ENCODE measurements around the gene RTN4. TPM values are rescaled to one million over a fixed set of nuclear protein-coding genes. Genes with fewer than 3 reads are reported as not detected.

RTN4 gene
- total RNA-seq, 2 donors from 2014 or later: 180 to 225 TPM

- Mint-ChIP-seq H3K9me3 (no peaks in the 10 kb centered on the region), H3K27ac (no peak overlapping the region), H3K27me3 (ENCODE audit: insufficient read depth) (no peaks in the 10 kb centered on the region), H3K4me1 (peaks cover 30% of the 10 kb centered on the region), H3K36me3 (ENCODE audit: low read depth) (peaks cover 10% of the 10 kb centered on the region), H3K4me3 (no peak overlapping the region)
- Histone ChIP-seq H3K27ac (ENCODE audit: low read depth, low read length) (no peak overlapping the region), H3K4me1 (ENCODE audit: control insufficient read depth, insufficient read depth, low read length) (no peaks in the 10 kb centered on the region), H3K4me3 (ENCODE audit: low read length) (no peak overlapping the region), H3K27me3 (ENCODE audit: control insufficient read depth, insufficient read depth, low read length, poor library complexity, severe bottlenecking) (no peaks in the 10 kb centered on the region), H3K9me3 (ENCODE audit: control insufficient read depth, low read length) (no peaks in the 10 kb centered on the region), H3K9ac (ENCODE audit: extremely low read depth, low read length, poor library complexity, severe bottlenecking) (no peak overlapping the region), H3K36me3 (ENCODE audit: control insufficient read depth, insufficient read depth, low read length) (peaks cover 2% of the 10 kb centered on the region)
- DNase-seq: no peak
- no peak for TF ChIP-seq CTCF (conservative IDR thresholded peaks at IDR 0.05)
- WGBS, 2 experiments (ENCODE audit: insufficient coverage in 1 of 2, insufficient read length in 1 of 2): 80 to 94% methylated on average over 1 to 2 of the region's 2 CpGs
These were observed 86.8 kb downstream of the RTN4 start for GRCh38 chr2:54963476-54963875.

GRCh38 chr2:54962935-54963440 lies 87.3 kb downstream of the RTN4 start:
- Histone ChIP-seq H3K27me3 (ENCODE audit: control insufficient read depth, insufficient read depth, low read length, poor library complexity, severe bottlenecking) (no peaks in the 10 kb centered on the region), H3K9ac (ENCODE audit: extremely low read depth, low read length, poor library complexity, severe bottlenecking) (no peak overlapping the region), H3K27ac (ENCODE audit: low read depth, low read length) (no peak overlapping the region), H3K9me3 (ENCODE audit: control insufficient read depth, low read length) (no peaks in the 10 kb centered on the region), H3K36me3 (ENCODE audit: control insufficient read depth, insufficient read depth, low read length) (no peaks in the 10 kb centered on the region), H3K4me1 (ENCODE audit: control insufficient read depth, insufficient read depth, low read length) (no peaks in the 10 kb centered on the region), H3K4me3 (ENCODE audit: low read length) (no peak overlapping the region)
- 92% methylated on average over 3 of the region's 3 CpGs; no CpG with 5 or more reads in 1 of the 2 experiments for WGBS, 2 experiments (ENCODE audit: insufficient coverage in 1 of 2, insufficient read length in 1 of 2)
- peaks cover 26% of the 10 kb centered on the region for H3K4me1 Mint-ChIP-seq
- no peak for DNase-seq
- H3K9me3 Mint-ChIP-seq: no peaks in the 10 kb centered on the region
- no peak overlapping the region for H3K4me3 Mint-ChIP-seq
- peaks cover 10% of the 10 kb centered on the region for H3K36me3 Mint-ChIP-seq (ENCODE audit: low read depth)
- no peaks in the 10 kb centered on the region for H3K27me3 Mint-ChIP-seq (ENCODE audit: insufficient read depth)
- H3K27ac Mint-ChIP-seq: no peak overlapping the region
- TF ChIP-seq CTCF (conservative IDR thresholded peaks at IDR 0.05): no peak

- Histone ChIP-seq H3K4me3 (ENCODE audit: low read length) (no peak overlapping the region), H3K4me1 (ENCODE audit: control insufficient read depth, insufficient read depth, low read length) (no peaks in the 10 kb centered on the region), H3K27me3 (ENCODE audit: control insufficient read depth, insufficient read depth, low read length, poor library complexity, severe bottlenecking) (no peaks in the 10 kb centered on the region), H3K9ac (ENCODE audit: extremely low read depth, low read length, poor library complexity, severe bottlenecking) (no peak overlapping the region), H3K9me3 (ENCODE audit: control insufficient read depth, low read length) (no peaks in the 10 kb centered on the region), H3K27ac (ENCODE audit: low read depth, low read length) (no peak overlapping the region), H3K36me3 (ENCODE audit: control insufficient read depth, insufficient read depth, low read length) (no peaks in the 10 kb centered on the region)
- TF ChIP-seq CTCF (conservative IDR thresholded peaks at IDR 0.05): no peak
- Mint-ChIP-seq H3K36me3 (ENCODE audit: low read depth) (peaks cover 10% of the 10 kb centered on the region), H3K27me3 (ENCODE audit: insufficient read depth) (no peaks in the 10 kb centered on the region), H3K4me1 (peaks cover 22% of the 10 kb centered on the region), H3K4me3 (no peak overlapping the region), H3K27ac (no peak overlapping the region), H3K9me3 (no peaks in the 10 kb centered on the region)
- DNase-seq: no peak
- WGBS, 2 experiments (ENCODE audit: insufficient coverage in 1 of 2, insufficient read length in 1 of 2): 82 to 93% methylated on average over 3 to 13 of the region's 13 CpGs
These were observed 87.7 kb downstream of the RTN4 start for GRCh38 chr2:54962511-54962910.
